22Rv1 (cell line): ENCODE data around the gene ITCH.
"Not testable (repeated sequence)": the region's sequence is repeated elsewhere in the genome, so short reads cannot be mapped to it uniquely, and the experiment has no call there.

Source experiments
- ZFX ChIP-seq: fragments of 450-650 bp; IDR thresholded peaks from 2 replicates; pipeline ENCODE4 v1.6.1; 2017; ENCODE audit warnings: antibody characterized with exemption, borderline replicate concordance
- TF ChIP-seq, protein P1 (sequence below): fragments of 450-650 bp; IDR thresholded peaks from 2 replicates; pipeline ENCODE4 v1.5.1; 2017; ENCODE audit warnings: mild to moderate bottlenecking

DNA sequence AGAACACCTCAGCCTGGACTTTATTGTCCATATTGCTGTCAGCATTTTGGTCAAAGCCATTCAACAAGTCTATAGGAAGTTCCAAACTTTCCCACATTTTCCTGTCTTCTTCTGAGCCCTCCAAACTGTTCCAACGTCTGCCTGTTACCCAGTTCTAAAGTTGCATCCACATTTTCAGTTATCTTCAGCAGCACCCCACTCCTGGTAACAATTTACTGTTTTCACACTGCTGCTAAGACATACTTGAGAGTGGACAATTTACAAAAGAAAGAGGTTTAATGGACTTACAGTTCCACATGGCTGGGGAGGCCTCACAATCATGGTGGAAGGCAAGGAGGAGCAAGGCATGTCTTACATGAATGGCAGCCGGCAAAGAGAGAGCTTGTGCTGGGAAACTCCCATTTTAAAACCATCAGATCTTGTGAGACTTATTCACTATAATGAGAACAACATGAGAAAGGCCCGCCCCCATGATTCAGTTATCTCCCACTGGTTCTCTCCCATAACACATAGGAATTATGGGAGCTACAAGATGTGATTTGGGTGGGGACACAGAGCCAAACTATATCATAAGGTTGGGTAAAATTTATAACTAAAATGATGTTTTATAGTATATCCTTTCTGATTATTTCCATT lies 120.6 kb downstream of the ITCH start:
- TF ChIP-seq, protein P1, sequence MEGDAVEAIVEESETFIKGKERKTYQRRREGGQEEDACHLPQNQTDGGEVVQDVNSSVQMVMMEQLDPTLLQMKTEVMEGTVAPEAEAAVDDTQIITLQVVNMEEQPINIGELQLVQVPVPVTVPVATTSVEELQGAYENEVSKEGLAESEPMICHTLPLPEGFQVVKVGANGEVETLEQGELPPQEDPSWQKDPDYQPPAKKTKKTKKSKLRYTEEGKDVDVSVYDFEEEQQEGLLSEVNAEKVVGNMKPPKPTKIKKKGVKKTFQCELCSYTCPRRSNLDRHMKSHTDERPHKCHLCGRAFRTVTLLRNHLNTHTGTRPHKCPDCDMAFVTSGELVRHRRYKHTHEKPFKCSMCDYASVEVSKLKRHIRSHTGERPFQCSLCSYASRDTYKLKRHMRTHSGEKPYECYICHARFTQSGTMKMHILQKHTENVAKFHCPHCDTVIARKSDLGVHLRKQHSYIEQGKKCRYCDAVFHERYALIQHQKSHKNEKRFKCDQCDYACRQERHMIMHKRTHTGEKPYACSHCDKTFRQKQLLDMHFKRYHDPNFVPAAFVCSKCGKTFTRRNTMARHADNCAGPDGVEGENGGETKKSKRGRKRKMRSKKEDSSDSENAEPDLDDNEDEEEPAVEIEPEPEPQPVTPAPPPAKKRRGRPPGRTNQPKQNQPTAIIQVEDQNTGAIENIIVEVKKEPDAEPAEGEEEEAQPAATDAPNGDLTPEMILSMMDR = not testable (repeated sequence)
- TF ChIP-seq ZFX = not testable (repeated sequence)
